Measurements from ENCODE around the gene COL4A3.
A peak's percentile ranks its signal among the peaks of the same experiment; 100 is the strongest.

COL4A3 gene

GRCh38 chr2:227179988-227180685 is 15.7 kb downstream of the COL4A3 start:
- H3K27ac ChIP-seq: no peak overlapping the region
- TF ChIP-seq ZFX (IDR thresholded peaks at IDR 0.05) (no peak), CTCF (conservative IDR thresholded peaks at IDR 0.05) (no peak)

- no peak for TF ChIP-seq CTCF (conservative IDR thresholded peaks at IDR 0.05)
- no peak for TF ChIP-seq ZFX (IDR thresholded peaks at IDR 0.05)
- no peak overlapping the region for H3K27ac ChIP-seq
Measured at GRCh38 chr2:227180770-227181169, 16.3 kb downstream of the COL4A3 start.

GRCh38 chr2:227182765-227183164 is 18.3 kb downstream of the COL4A3 start:
- TF ChIP-seq CTCF (conservative IDR thresholded peaks at IDR 0.05): no peak
- TF ChIP-seq ZFX (IDR thresholded peaks at IDR 0.05): no peak
- H3K27ac ChIP-seq: no peak overlapping the region

GRCh38 chr2:227183657-227184367 is 19.4 kb downstream of the COL4A3 start:
- no peak overlapping the region for H3K27ac ChIP-seq
- TF ChIP-seq ZFX (IDR thresholded peaks at IDR 0.05) (no peak), CTCF (conservative IDR thresholded peaks at IDR 0.05) (no peak)

GRCh38 chr2:227185615-227186232 is 21.3 kb downstream of the COL4A3 start:
- TF ChIP-seq ZFX (IDR thresholded peaks at IDR 0.05): no peak
- no peak for TF ChIP-seq CTCF (conservative IDR thresholded peaks at IDR 0.05)
- peak overlapping the region; percentile 15; the same call in 1 of the 2 replicates for H3K27ac ChIP-seq

GRCh38 chr2:227186751-227187150 is 22.3 kb downstream of the COL4A3 start:
- no peak overlapping the region for H3K27ac ChIP-seq
- no peak for TF ChIP-seq ZFX (IDR thresholded peaks at IDR 0.05)
- TF ChIP-seq CTCF (conservative IDR thresholded peaks at IDR 0.05): no peak

- H3K27ac ChIP-seq: no peak overlapping the region
- TF ChIP-seq CTCF (conservative IDR thresholded peaks at IDR 0.05) (no peak), ZFX (IDR thresholded peaks at IDR 0.05) (no peak)
Measured at GRCh38 chr2:227188292-227188691, 23.9 kb downstream of the COL4A3 start.

All from C4-2B (cell line).